ENCODE measurements around the gene TMEM86B.

- TF ChIP-seq CTCF (IDR thresholded peaks at IDR 0.05) (no peak), POLR2A (IDR thresholded peaks at IDR 0.05) (no peak)
Observed at GRCh38 chr19:55276720-55277430, 48.3 kb upstream of the TMEM86B start.

All from adrenal gland (tissue), 5 donors.